BJ (cell line): ENCODE measurements around the gene PARVA. TPM values are rescaled to one million over a fixed set of nuclear protein-coding genes. Genes with fewer than 3 reads are reported as not detected.
A peak's percentile ranks its signal among the peaks of the same experiment; 100 is the strongest.

Experiments
- CTCF ChIA-PET: fragments of 350-600 bp; formaldehyde crosslinking; extraction: SDS; loops from one replicate; lab custom pipeline; 2021; ENCODE audit warnings: antibody characterized with exemption, inconsistent platforms; lab: Yijun Ruan, JAX
- POLR2A ChIA-PET: fragments of 300-600 bp; sonication (Branson Sonifier 250); formaldehyde crosslinking; extraction: SDS; loops from one replicate; lab custom pipeline; 2021; ENCODE audit warnings: antibody characterized with exemption; lab: Charles Lee
- DNase-seq: peaks from one replicate; pipeline ENCODE4 v3.0.0-alpha.2; 2011; ENCODE audit warnings: low read depth
- H3K27me3 ChIP-seq: 2 replicates; pipeline ENCODE4 v1.6.0; 2011; ENCODE audit warnings: low read length; ENCODE audit not compliant: control insufficient read depth, insufficient read depth
- H3K36me3 ChIP-seq: 2 replicates; pipeline ENCODE4 v1.5.1; 2011; ENCODE audit warnings: low read length; ENCODE audit not compliant: control insufficient read depth, insufficient read depth
- H3K4me3 ChIP-seq: 2 replicates; pipeline ENCODE4 v1.5.1; 2011; ENCODE audit warnings: low read depth, mild to moderate bottlenecking, control low read depth, low read length
- polyA plus RNA-seq: library from polyadenylated mRNA; depleted of rRNA; stranded (reverse); fragments of >200 nt; gene quantifications from 2 replicates; pipeline ENCODE4 v1.2.3, GENCODE V29; 2011
- TF ChIP-seq, protein P1 (sequence below): IDR thresholded peaks from 2 replicates; pipeline ENCODE4 v1.5.1; 2011; ENCODE audit warnings: low read depth, mild to moderate bottlenecking, control low read depth, inconsistent platforms, low read length, moderate library complexity; ENCODE audit not compliant: insufficient read depth

Gene PARVA
- polyA plus RNA-seq, 1 experiment = 143 TPM

DNA sequence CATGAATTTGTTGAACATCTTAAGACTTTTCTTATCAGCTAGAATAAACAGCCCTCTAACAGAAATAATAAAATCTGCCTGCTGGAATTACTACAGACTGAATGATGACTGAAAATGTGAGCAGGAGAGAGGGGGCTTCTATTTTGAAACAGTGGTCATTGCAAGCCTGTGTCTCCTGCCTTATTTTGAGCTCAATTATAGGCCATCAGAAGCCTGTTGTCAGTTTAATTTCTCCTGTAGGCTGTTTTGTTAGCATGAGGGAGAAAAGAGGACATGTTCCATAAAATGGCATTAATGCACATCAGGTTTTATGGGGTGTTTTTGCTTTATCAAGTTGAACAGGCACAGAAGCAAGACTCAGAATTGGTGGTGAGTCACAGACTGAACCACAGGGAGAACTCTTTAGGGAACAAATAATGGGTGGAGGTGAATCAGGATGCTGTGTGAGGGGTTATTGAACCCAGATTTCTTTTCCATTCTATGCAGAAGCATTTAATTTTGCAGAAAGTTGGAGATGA is 129.1 kb downstream of the PARVA start:
- Histone ChIP-seq H3K36me3 (peaks cover 9% of the 10 kb centered on the region), H3K27me3 (no peaks in the 10 kb centered on the region), H3K4me3 (no peak overlapping the region)
- ChIA-PET CTCF (interaction anchor here (1.0 kb wide), 1 partner anchor 394 kb away, joined by 3 read pairs; no protein-coding TSS in a partner anchor), POLR2A (no interaction called here)
- TF ChIP-seq, protein P1, sequence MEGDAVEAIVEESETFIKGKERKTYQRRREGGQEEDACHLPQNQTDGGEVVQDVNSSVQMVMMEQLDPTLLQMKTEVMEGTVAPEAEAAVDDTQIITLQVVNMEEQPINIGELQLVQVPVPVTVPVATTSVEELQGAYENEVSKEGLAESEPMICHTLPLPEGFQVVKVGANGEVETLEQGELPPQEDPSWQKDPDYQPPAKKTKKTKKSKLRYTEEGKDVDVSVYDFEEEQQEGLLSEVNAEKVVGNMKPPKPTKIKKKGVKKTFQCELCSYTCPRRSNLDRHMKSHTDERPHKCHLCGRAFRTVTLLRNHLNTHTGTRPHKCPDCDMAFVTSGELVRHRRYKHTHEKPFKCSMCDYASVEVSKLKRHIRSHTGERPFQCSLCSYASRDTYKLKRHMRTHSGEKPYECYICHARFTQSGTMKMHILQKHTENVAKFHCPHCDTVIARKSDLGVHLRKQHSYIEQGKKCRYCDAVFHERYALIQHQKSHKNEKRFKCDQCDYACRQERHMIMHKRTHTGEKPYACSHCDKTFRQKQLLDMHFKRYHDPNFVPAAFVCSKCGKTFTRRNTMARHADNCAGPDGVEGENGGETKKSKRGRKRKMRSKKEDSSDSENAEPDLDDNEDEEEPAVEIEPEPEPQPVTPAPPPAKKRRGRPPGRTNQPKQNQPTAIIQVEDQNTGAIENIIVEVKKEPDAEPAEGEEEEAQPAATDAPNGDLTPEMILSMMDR = no peak
- DNase-seq = peak; percentile 44

DNA sequence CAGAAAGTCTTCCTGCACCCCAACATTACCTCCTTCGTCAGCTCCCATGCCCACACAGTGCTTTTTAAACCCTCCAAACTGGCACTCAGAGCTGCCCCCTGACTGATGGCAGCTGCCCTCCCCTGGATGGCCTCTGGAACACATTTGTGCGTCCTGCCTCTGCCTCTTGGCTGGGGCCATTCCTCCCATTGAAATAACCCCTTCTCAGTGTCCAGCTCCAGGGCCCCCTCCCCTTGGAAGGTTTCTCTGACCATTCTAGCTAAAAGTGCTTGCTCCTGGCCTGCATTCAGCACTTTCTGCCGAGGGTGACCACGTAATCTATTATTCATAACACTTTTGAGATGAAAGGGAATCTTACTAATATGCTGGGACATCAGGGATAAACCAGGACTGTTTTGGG is 130.0 kb downstream of the PARVA start:
- H3K36me3 ChIP-seq = peaks cover 13% of the 10 kb centered on the region
- ChIA-PET POLR2A (interaction anchor here (0.7 kb wide), 1 partner anchor 73 kb away, joined by 9 read pairs; no protein-coding TSS in a partner anchor), CTCF (interaction anchor here (0.6 to 1.5 kb wide), 5 partner anchors 10 to 135 kb away, joined by 3 to 4 read pairs (median 3); no protein-coding TSS in a partner anchor)

DNA sequence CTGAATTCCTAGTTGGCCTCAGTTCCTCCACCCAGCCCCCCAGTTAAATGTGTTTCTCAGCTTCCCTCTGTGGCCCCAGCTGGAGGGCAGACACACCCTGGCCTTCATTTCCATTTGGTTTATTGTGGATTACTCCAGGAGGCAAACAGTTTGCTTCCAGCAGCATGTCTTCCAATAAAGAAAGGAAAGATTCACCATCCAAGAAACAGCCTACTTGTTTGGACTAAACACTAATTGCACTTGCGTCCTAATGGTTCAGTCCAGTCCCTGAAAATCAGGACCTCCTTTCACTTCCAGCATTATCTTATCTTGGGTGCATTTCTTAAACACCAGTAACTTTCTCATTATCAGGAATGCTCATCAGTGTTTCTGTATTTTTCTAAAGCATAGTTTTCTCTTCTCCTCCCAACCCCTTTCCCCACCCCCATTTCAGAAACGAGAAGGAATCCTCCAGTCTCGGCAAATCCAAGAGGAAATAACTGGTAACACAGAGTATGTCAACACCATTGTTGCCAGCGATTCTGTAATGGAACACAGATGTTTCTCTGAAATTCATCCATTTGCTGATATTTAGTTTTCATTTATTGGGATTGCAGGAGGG is 130.9 kb downstream of the PARVA start:
- TF ChIP-seq, protein P1 = no peak
- ChIA-PET POLR2A (interaction anchor here (0.7 kb wide), 1 partner anchor 74 kb away, joined by 9 read pairs; no protein-coding TSS in a partner anchor), CTCF (interaction anchor here (0.6 to 1.5 kb wide), 5 partner anchors 9 to 168 kb away, joined by 3 to 4 read pairs (median 3); no protein-coding TSS in a partner anchor)
- DNase-seq = peak; percentile 78
- no peaks in the 10 kb centered on the region for H3K27me3 ChIP-seq
- no peak overlapping the region for H3K4me3 ChIP-seq
- H3K36me3 ChIP-seq = peaks cover 16% of the 10 kb centered on the region

More for the DNA sequence above, 130.0 kb downstream of the PARVA start:
- no peak for DNase-seq
- H3K27me3 ChIP-seq = no peaks in the 10 kb centered on the region
- no peak overlapping the region for H3K4me3 ChIP-seq
- TF ChIP-seq, protein P1 = no peak

DNA sequence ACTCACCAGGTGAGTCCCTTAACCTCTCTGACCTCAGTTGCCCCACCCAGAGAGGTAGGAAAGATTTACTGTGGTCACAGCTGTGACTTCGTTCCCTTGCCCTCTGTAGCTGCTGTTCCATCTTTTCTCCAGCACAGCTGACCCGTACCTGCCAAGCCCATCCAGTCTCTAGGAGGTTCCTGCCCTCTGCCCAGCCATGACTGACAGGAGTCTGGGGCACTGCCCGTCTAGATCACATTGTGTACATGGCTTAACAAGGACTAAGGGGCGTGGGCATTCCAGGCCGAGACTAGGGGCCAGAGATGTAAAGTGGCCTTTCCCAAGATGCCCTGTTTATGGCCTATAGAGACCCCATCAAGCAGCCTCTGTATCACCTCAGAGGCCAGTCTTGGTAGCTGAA is 132.0 kb downstream of the PARVA start:
- DNase-seq = no peak
- TF ChIP-seq, protein P1 = no peak
- H3K36me3 ChIP-seq = peaks cover 22% of the 10 kb centered on the region
- POLR2A ChIA-PET = no interaction called here
- H3K4me3 ChIP-seq = no peak overlapping the region
- CTCF ChIA-PET = interaction anchor here (1.0 kb wide), 1 partner anchor 27 kb away, joined by 3 read pairs; no protein-coding TSS in a partner anchor
- no peaks in the 10 kb centered on the region for H3K27me3 ChIP-seq

- peaks cover 26% of the 10 kb centered on the region for H3K36me3 ChIP-seq
- no peaks in the 10 kb centered on the region for H3K27me3 ChIP-seq
- ChIA-PET CTCF (interaction anchor here (0.7 kb wide), 1 partner anchor 25 kb away, joined by 3 read pairs; no protein-coding TSS in a partner anchor), POLR2A (no interaction called here)
- TF ChIP-seq, protein P1 = no peak
- no peak for DNase-seq
- no peak overlapping the region for H3K4me3 ChIP-seq
These were observed 134.8 kb downstream of the PARVA start for GRCh38 chr11:12512132-12512531.
